Measurements from ENCODE around the gene SGPP1.

Gene SGPP1

GRCh38 chr14:63677891-63678379 lies 49.9 kb downstream of the SGPP1 start (continued):
- TF ChIP-seq ZNF133 (tag by site-specific recombination; IDR thresholded peaks at IDR 0.05) (no peak), PATZ1 (tag by site-specific recombination; IDR thresholded peaks at IDR 0.05) (peak; percentile 49), HOXD13 (CRISPR knock-in tag; IDR thresholded peaks at IDR 0.05; ENCODE audit: borderline replicate concordance) (peak; percentile 80), ZBTB44 (tag by site-specific recombination; IDR thresholded peaks at IDR 0.05) (peak; percentile 99), ZNF610 (tag by site-specific recombination; IDR thresholded peaks at IDR 0.05; ENCODE audit: borderline replicate concordance) (peak; percentile 74), ZNF398 (tag by site-specific recombination; IDR thresholded peaks at IDR 0.05) (peak; percentile 35), ZNF148 (tag by site-specific recombination; IDR thresholded peaks at IDR 0.05; ENCODE audit: borderline replicate concordance) (no peak), ZNF37A (tag by site-specific recombination; IDR thresholded peaks at IDR 0.05) (no peak), IKZF3 (tag by site-specific recombination; IDR thresholded peaks at IDR 0.05) (peak; percentile 84), ZNF785 (tag by site-specific recombination; IDR thresholded peaks at IDR 0.05) (no peak), ZNF155 (tag by site-specific recombination; IDR thresholded peaks at IDR 0.05) (no peak), ZSCAN5A (tag by site-specific recombination; IDR thresholded peaks at IDR 0.05) (no peak), ZNF157 (tag by site-specific recombination; IDR thresholded peaks at IDR 0.05) (no peak), PBX3 (CRISPR knock-in tag; IDR thresholded peaks at IDR 0.05) (no peak), ZNF629 (tag by site-specific recombination; IDR thresholded peaks at IDR 0.05) (peak; percentile 94), WT1 (tag by site-specific recombination; IDR thresholded peaks at IDR 0.05) (peak; percentile 89), ZNF704 (tag by site-specific recombination; IDR thresholded peaks at IDR 0.05) (no peak), REPIN1 (tag by site-specific recombination; IDR thresholded peaks at IDR 0.05; ENCODE audit: low read depth) (no peak), ZNF18 (tag by site-specific recombination; IDR thresholded peaks at IDR 0.05) (peak; percentile 53; the same call in 1 of the 2 replicates), SP7 (tag by site-specific recombination; IDR thresholded peaks at IDR 0.05) (peak; percentile 87), ZNF2 (tag by site-specific recombination; IDR thresholded peaks at IDR 0.05) (peak; percentile 65), ZFP37 (tag by site-specific recombination; IDR thresholded peaks at IDR 0.05) (no peak), ZNF302 (tag by site-specific recombination; IDR thresholded peaks at IDR 0.05; ENCODE audit: low read depth) (no peak), MEIS1 (CRISPR knock-in tag; IDR thresholded peaks at IDR 0.05; ENCODE audit: borderline replicate concordance) (no peak), ZBTB17 (tag by site-specific recombination; IDR thresholded peaks at IDR 0.05) (peak; percentile 75), ZNF747 (tag by site-specific recombination; IDR thresholded peaks at IDR 0.05) (no peak), ZNF660 (tag by site-specific recombination; IDR thresholded peaks at IDR 0.05) (no peak)

Measured in HEK293 (cell line).